HTR-8/SVneo (cell line): ENCODE results near the gene GPR55.

Source experiments
- DNase-seq: peaks from one replicate; pipeline ENCODE4 v3.0.0; 2011; ENCODE audit warnings: low spot score, mixed read lengths; ENCODE audit not compliant: insufficient read length
- FAIRE-seq: peaks from 2 replicates; lab custom pipeline; 2011; peaks lifted over from hg19 to GRCh38; lab: Jason Lieb, UNC

GPR55 gene

GRCh38 chr2:230922951-230923717 is 1.9 kb downstream of the GPR55 start:
- FAIRE-seq (no peak), DNase-seq (no peak)

GRCh38 chr2:230921806-230922595 is 3.0 kb downstream of the GPR55 start:
- no peak for DNase-seq
- FAIRE-seq = no peak

- FAIRE-seq (no peak), DNase-seq (no peak)
Measured at GRCh38 chr2:230920167-230920566, 4.9 kb downstream of the GPR55 start.

- no peak for DNase-seq
- no peak for FAIRE-seq
Measured at GRCh38 chr2:230919681-230920080, 5.4 kb downstream of the GPR55 start.

GRCh38 chr2:230919240-230919639 is 5.8 kb downstream of the GPR55 start:
- DNase-seq = no peak
- FAIRE-seq = no peak

- FAIRE-seq = no peak
- no peak for DNase-seq
Measured at GRCh38 chr2:230916218-230916617, 8.8 kb downstream of the GPR55 start.

- DNase-seq = no peak
- no peak for FAIRE-seq
Measured at GRCh38 chr2:230915319-230915718, 9.7 kb downstream of the GPR55 start.

- FAIRE-seq (no peak), DNase-seq (no peak)
Measured at GRCh38 chr2:230914886-230915285, 10.2 kb downstream of the GPR55 start.

- no peak for DNase-seq
- no peak for FAIRE-seq
Measured at GRCh38 chr2:230913406-230914143, 11.5 kb downstream of the GPR55 start.

- FAIRE-seq = no peak
- no peak for DNase-seq
Measured at GRCh38 chr2:230912724-230913123, 12.3 kb downstream of the GPR55 start.

GRCh38 chr2:230912046-230912445 is 13.0 kb downstream of the GPR55 start:
- no peak for DNase-seq
- FAIRE-seq = no peak

GRCh38 chr2:230910546-230911177 is 14.4 kb downstream of the GPR55 start:
- DNase-seq (no peak), FAIRE-seq (no peak)

GRCh38 chr2:230909841-230910545 is 15.0 kb downstream of the GPR55 start:
- peak; percentile 4 for FAIRE-seq
- no peak for DNase-seq

- DNase-seq (peak; percentile 80), FAIRE-seq (peak; percentile 89)
Measured at GRCh38 chr2:230908595-230909191, 16.3 kb downstream of the GPR55 start.

GRCh38 chr2:230908092-230908594 is 16.9 kb downstream of the GPR55 start:
- FAIRE-seq (no peak), DNase-seq (no peak)

- DNase-seq (no peak), FAIRE-seq (no peak)
Measured at GRCh38 chr2:230907361-230908091, 17.5 kb downstream of the GPR55 start.

GRCh38 chr2:230906471-230907230 is 18.4 kb downstream of the GPR55 start:
- FAIRE-seq = no peak
- DNase-seq = no peak
